ENCODE measurements around the gene BSN. TPM values are rescaled to one million over a fixed set of nuclear protein-coding genes. Genes with fewer than 3 reads are reported as not detected.

Gene BSN
- total and polyA plus RNA-seq, 7 donors, result under 0.01 to 0.81 (median 0.61) TPM; not detected in 1

- 46 to 75% methylated on average over 2 of the region's 2 CpGs for WGBS, 2 donors
- no peaks in the 10 kb centered on the region for H3K36me3 ChIP-seq
- no peaks in the 10 kb centered on the region for H3K4me1 ChIP-seq
- H3K27me3 ChIP-seq, result no peaks in the 10 kb centered on the region
- H3K27ac ChIP-seq, result no peak overlapping the region
- H3K9me3 ChIP-seq, result no peaks in the 10 kb centered on the region
- no peak for TF ChIP-seq POLR2A (IDR thresholded peaks at IDR 0.05)
- TF ChIP-seq, protein P1, sequence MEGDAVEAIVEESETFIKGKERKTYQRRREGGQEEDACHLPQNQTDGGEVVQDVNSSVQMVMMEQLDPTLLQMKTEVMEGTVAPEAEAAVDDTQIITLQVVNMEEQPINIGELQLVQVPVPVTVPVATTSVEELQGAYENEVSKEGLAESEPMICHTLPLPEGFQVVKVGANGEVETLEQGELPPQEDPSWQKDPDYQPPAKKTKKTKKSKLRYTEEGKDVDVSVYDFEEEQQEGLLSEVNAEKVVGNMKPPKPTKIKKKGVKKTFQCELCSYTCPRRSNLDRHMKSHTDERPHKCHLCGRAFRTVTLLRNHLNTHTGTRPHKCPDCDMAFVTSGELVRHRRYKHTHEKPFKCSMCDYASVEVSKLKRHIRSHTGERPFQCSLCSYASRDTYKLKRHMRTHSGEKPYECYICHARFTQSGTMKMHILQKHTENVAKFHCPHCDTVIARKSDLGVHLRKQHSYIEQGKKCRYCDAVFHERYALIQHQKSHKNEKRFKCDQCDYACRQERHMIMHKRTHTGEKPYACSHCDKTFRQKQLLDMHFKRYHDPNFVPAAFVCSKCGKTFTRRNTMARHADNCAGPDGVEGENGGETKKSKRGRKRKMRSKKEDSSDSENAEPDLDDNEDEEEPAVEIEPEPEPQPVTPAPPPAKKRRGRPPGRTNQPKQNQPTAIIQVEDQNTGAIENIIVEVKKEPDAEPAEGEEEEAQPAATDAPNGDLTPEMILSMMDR (IDR thresholded peaks at IDR 0.05), result no peak
- no peak for TF ChIP-seq EP300 (IDR thresholded peaks at IDR 0.05)
- TF ChIP-seq POLR2AphosphoS5 (IDR thresholded peaks at IDR 0.05), result no peak
- intact Hi-C loops (cut with DNase I), result no loop called here
- DNase-seq, result no peak
- no peak overlapping the region for H3K4me3 ChIP-seq
These were observed 38.8 kb downstream of the BSN start for GRCh38 chr3:49593041-49593440.

DNA sequence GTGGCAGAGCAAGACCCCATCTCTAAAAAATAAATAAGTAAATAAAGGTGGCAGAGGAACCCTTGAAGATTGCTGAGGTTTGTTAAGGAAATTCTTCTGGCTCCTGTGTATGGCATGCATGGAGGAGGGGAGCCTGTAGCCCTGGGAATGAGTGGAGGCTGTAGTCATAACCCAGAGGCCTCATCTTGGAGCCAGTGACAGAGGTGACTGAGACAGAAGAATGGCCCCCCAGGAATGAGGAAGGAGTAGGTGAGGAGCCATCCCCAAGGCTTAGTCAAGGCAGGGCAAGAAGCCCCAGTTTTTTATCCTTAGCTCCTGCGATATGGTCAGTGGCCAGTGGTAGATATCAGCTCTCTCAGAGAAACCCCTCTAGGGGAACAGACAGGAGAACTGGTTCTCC, 46.5 kb downstream of the BSN start:
- Histone ChIP-seq H3K4me1 (no peaks in the 10 kb centered on the region), H3K27me3 (no peaks in the 10 kb centered on the region), H3K36me3 (no peaks in the 10 kb centered on the region), H3K9me3 (no peaks in the 10 kb centered on the region), H3K27ac (no peak overlapping the region), H3K4me3 (no peak overlapping the region)
- WGBS, 2 donors, result 90 to 98% methylated on average over 1 of the region's 1 CpG
- TF ChIP-seq, protein P1 (IDR thresholded peaks at IDR 0.05), result no peak
- no peak for TF ChIP-seq POLR2AphosphoS5 (IDR thresholded peaks at IDR 0.05)
- no peak for TF ChIP-seq EP300 (IDR thresholded peaks at IDR 0.05)
- TF ChIP-seq POLR2A (IDR thresholded peaks at IDR 0.05), result no peak
- DNase-seq, result no peak
- intact Hi-C loops (cut with DNase I), result no loop called here

- intact Hi-C loops (cut with DNase I), result no loop called here
- H3K27me3 ChIP-seq, result no peaks in the 10 kb centered on the region
- TF ChIP-seq POLR2AphosphoS5 (IDR thresholded peaks at IDR 0.05) (no peak), POLR2A (IDR thresholded peaks at IDR 0.05) (no peak), EP300 (IDR thresholded peaks at IDR 0.05) (no peak)
- TF ChIP-seq, protein P1 (IDR thresholded peaks at IDR 0.05), result no peak
- H3K4me3 ChIP-seq, result no peak overlapping the region
- 89 to 91% methylated on average over 5 of the region's 5 CpGs for WGBS, 2 donors
- H3K36me3 ChIP-seq, result no peaks in the 10 kb centered on the region
- H3K27ac ChIP-seq, result no peak overlapping the region
- no peaks in the 10 kb centered on the region for H3K4me1 ChIP-seq
- no peaks in the 10 kb centered on the region for H3K9me3 ChIP-seq
- DNase-seq, result no peak
These were observed 47.2 kb downstream of the BSN start for GRCh38 chr3:49601358-49602048.

GRCh38 chr3:49602049-49602554, 47.8 kb downstream of the BSN start:
- intact Hi-C loops (cut with DNase I), result no loop called here
- H3K4me3 ChIP-seq, result no peak overlapping the region
- DNase-seq, result no peak
- TF ChIP-seq, protein P1 (IDR thresholded peaks at IDR 0.05), result no peak
- no peak for TF ChIP-seq POLR2A (IDR thresholded peaks at IDR 0.05)
- no peak for TF ChIP-seq POLR2AphosphoS5 (IDR thresholded peaks at IDR 0.05)
- TF ChIP-seq EP300 (IDR thresholded peaks at IDR 0.05), result no peak
- no peaks in the 10 kb centered on the region for H3K4me1 ChIP-seq
- H3K36me3 ChIP-seq, result no peaks in the 10 kb centered on the region
- H3K27me3 ChIP-seq, result no peaks in the 10 kb centered on the region
- no peak overlapping the region for H3K27ac ChIP-seq
- WGBS, 2 donors, result 95 to 96% methylated on average over 2 of the region's 2 CpGs
- no peaks in the 10 kb centered on the region for H3K9me3 ChIP-seq
